Colonic mucosa (tissue), 4 donors: ENCODE results near the gene SNX32. TPM values are rescaled to one million over a fixed set of nuclear protein-coding genes. Genes with fewer than 3 reads are reported as not detected.

ENCODE experiments used
- DNase-seq: peaks from one replicate; pipeline ENCODE4 v3.0.0-alpha.2; 2020
- H3K27ac ChIP-seq: fragments of 200-600 bp; one replicate; pipeline ENCODE4 v1.8.0; 2021
- H3K27me3 ChIP-seq: fragments of 200-600 bp; one replicate; pipeline ENCODE4 v1.8.0; 2021
- H3K36me3 ChIP-seq: fragments of 200-600 bp; one replicate; pipeline ENCODE4 v1.8.0; 2021
- H3K4me1 ChIP-seq: fragments of 200-600 bp; one replicate; pipeline ENCODE4 v1.8.0; 2021; ENCODE audit warnings: mild to moderate bottlenecking
- H3K4me3 ChIP-seq: fragments of 200-600 bp; one replicate; pipeline ENCODE4 v1.8.0; 2021
- H3K9ac ChIP-seq, 2 donors: one replicate each; pipeline ENCODE4 v1.7.0; 2013; ENCODE audit warnings: control low read depth in 2 of 2, low read depth in 2 of 2, low read length in 2 of 2
- H3K9me3 ChIP-seq: fragments of 200-600 bp; one replicate; pipeline ENCODE4 v1.8.0; 2021
- intact Hi-C: fragments of 100-400 bp; cut with DNase I; formaldehyde crosslinking; loops from one replicate; pipeline ENCODE4 v1.14.1; 2022
- total RNA-seq, 2 donors: library from RNA; stranded (reverse); fragmentation: NEBNext Ultra II Directional in 1 of 2; extraction: Animal tissue kit (Norgen Biotek cat#: 25700) in 1 of 2; gene quantifications; one replicate each; pipeline ENCODE4 v1.2.1, GENCODE V29; 2021
- TF ChIP-seq, protein P1 (sequence below): fragments of 200-600 bp; IDR thresholded peaks from one replicate; pipeline ENCODE4 v1.8.0; 2022; ENCODE audit warnings: antibody characterized with exemption, mild to moderate bottlenecking
- donor health status: healthy.
- donor health status: DM: no; HTN: no; CAD: no.
- donor health status: DM: no; HTN: no; CAD: no.

The SNX32 gene
- total RNA-seq, 2 donors from 2014 or later, result 1.6 to 1.9 TPM

- no peaks in the 10 kb centered on the region for H3K4me1 ChIP-seq
- H3K4me3 ChIP-seq, result no peak overlapping the region
- TF ChIP-seq, protein P1, sequence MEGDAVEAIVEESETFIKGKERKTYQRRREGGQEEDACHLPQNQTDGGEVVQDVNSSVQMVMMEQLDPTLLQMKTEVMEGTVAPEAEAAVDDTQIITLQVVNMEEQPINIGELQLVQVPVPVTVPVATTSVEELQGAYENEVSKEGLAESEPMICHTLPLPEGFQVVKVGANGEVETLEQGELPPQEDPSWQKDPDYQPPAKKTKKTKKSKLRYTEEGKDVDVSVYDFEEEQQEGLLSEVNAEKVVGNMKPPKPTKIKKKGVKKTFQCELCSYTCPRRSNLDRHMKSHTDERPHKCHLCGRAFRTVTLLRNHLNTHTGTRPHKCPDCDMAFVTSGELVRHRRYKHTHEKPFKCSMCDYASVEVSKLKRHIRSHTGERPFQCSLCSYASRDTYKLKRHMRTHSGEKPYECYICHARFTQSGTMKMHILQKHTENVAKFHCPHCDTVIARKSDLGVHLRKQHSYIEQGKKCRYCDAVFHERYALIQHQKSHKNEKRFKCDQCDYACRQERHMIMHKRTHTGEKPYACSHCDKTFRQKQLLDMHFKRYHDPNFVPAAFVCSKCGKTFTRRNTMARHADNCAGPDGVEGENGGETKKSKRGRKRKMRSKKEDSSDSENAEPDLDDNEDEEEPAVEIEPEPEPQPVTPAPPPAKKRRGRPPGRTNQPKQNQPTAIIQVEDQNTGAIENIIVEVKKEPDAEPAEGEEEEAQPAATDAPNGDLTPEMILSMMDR, result no peak
- no peaks in the 10 kb centered on the region for H3K9me3 ChIP-seq
- H3K36me3 ChIP-seq, result no peaks in the 10 kb centered on the region
- no peak overlapping the region for H3K9ac ChIP-seq
- no peak for DNase-seq
- H3K27me3 ChIP-seq, result no peaks in the 10 kb centered on the region
- intact Hi-C loops, result no loop called here
- H3K27ac ChIP-seq, result no peak overlapping the region
Observed at GRCh38 chr11:65810046-65810868, 23.5 kb upstream of the SNX32 start.

GRCh38 chr11:65811764-65812475, 21.8 kb upstream of the SNX32 start:
- DNase-seq, result no peak
- H3K4me3 ChIP-seq, result no peak overlapping the region
- no peaks in the 10 kb centered on the region for H3K36me3 ChIP-seq
- TF ChIP-seq, protein P1, result no peak
- no peaks in the 10 kb centered on the region for H3K27me3 ChIP-seq
- intact Hi-C loops, result no loop called here
- H3K9ac ChIP-seq, result no peak overlapping the region
- no peaks in the 10 kb centered on the region for H3K9me3 ChIP-seq
- H3K4me1 ChIP-seq, result no peaks in the 10 kb centered on the region
- no peak overlapping the region for H3K27ac ChIP-seq

- Histone ChIP-seq H3K27me3 (no peaks in the 10 kb centered on the region), H3K9ac (no peak overlapping the region), H3K9me3 (no peaks in the 10 kb centered on the region), H3K4me1 (no peaks in the 10 kb centered on the region), H3K36me3 (no peaks in the 10 kb centered on the region), H3K4me3 (no peak overlapping the region), H3K27ac (no peak overlapping the region)
- DNase-seq, result no peak
- intact Hi-C loops, result no loop called here
- TF ChIP-seq, protein P1, result no peak
Observed at GRCh38 chr11:65814131-65814985, 19.4 kb upstream of the SNX32 start.

GRCh38 chr11:65814986-65815565, 18.7 kb upstream of the SNX32 start:
- TF ChIP-seq, protein P1, result no peak

DNA sequence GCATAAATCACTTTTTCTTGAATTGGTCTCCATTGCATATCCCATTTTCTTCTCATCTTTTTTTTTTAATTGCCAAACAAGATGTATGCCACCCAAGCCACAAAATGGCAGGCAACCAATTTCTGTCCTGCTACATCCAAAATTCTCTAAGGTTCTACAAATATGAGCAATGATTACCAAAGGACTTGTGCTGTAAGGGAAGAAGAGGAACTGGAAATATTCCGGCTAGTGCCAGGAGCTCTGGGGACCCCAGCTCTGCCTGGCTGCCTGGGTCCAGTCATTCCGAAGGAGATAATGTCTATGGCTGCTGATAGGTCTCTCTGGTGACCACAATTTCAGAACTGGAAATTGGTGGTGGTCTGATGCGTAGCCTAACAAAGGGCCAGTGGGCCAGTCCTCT, 17.1 kb upstream of the SNX32 start:
- DNase-seq, result no peak
- H3K4me3 ChIP-seq, result no peak overlapping the region

More at GRCh38 chr11:65814986-65815565, 18.7 kb upstream of the SNX32 start:
- DNase-seq, result no peak
- Histone ChIP-seq H3K27me3 (no peaks in the 10 kb centered on the region), H3K4me1 (no peaks in the 10 kb centered on the region), H3K9ac (no peak overlapping the region), H3K9me3 (no peaks in the 10 kb centered on the region), H3K4me3 (no peak overlapping the region), H3K36me3 (no peaks in the 10 kb centered on the region), H3K27ac (no peak overlapping the region)
- intact Hi-C loops, result no loop called here

More for the DNA sequence above, 17.1 kb upstream of the SNX32 start:
- H3K27ac ChIP-seq, result no peak overlapping the region
- TF ChIP-seq, protein P1, result no peak
- H3K9ac ChIP-seq, result no peak overlapping the region
- H3K27me3 ChIP-seq, result no peaks in the 10 kb centered on the region
- intact Hi-C loops, result no loop called here
- H3K4me1 ChIP-seq, result peaks cover 12% of the 10 kb centered on the region
- H3K9me3 ChIP-seq, result no peaks in the 10 kb centered on the region
- H3K36me3 ChIP-seq, result no peaks in the 10 kb centered on the region
